ENCODE data around the gene RALGPS2.
"Not testable (repeated sequence)": the region's sequence is repeated elsewhere in the genome, so short reads cannot be mapped to it uniquely, and the experiment has no call there.

The RALGPS2 gene

GRCh38 chr1:178784131-178784536 is 59.1 kb downstream of the RALGPS2 start:
- no peak for DNase-seq

- no peak for DNase-seq
Measured at GRCh38 chr1:178792394-178792793, 67.3 kb downstream of the RALGPS2 start.

GRCh38 chr1:178796013-178796412 is 71.0 kb downstream of the RALGPS2 start:
- DNase-seq = no peak

GRCh38 chr1:178797590-178797989 is 72.5 kb downstream of the RALGPS2 start:
- DNase-seq = no peak

- DNase-seq = no peak
Measured at GRCh38 chr1:178798232-178798861, 73.3 kb downstream of the RALGPS2 start.

- no peak for DNase-seq
Measured at GRCh38 chr1:178802873-178803272, 77.8 kb downstream of the RALGPS2 start.

GRCh38 chr1:178806665-178807300 is 81.7 kb downstream of the RALGPS2 start:
- DNase-seq = no peak

- DNase-seq = no peak
Measured at GRCh38 chr1:178808529-178808928, 83.5 kb downstream of the RALGPS2 start.

- DNase-seq = no peak
Measured at GRCh38 chr1:178810585-178810984, 85.5 kb downstream of the RALGPS2 start.

GRCh38 chr1:178818416-178818815 is 93.4 kb downstream of the RALGPS2 start:
- no peak for DNase-seq

- no peak for DNase-seq
Measured at GRCh38 chr1:178819123-178819522, 94.1 kb downstream of the RALGPS2 start.

GRCh38 chr1:178821134-178821866 is 96.3 kb downstream of the RALGPS2 start:
- DNase-seq = no peak

- no peak for DNase-seq
Measured at GRCh38 chr1:178825167-178825566, 100.1 kb downstream of the RALGPS2 start.

GRCh38 chr1:178844436-178844835 is 119.4 kb downstream of the RALGPS2 start:
- DNase-seq = no peak

GRCh38 chr1:178846306-178846705 is 121.3 kb downstream of the RALGPS2 start:
- DNase-seq = no peak

- DNase-seq = no peak
Measured at GRCh38 chr1:178847396-178847849, 122.4 kb downstream of the RALGPS2 start.

GRCh38 chr1:178847919-178848318 is 122.9 kb downstream of the RALGPS2 start:
- DNase-seq = not testable (repeated sequence)

- DNase-seq = no peak
Measured at GRCh38 chr1:178849918-178850317, 124.9 kb downstream of the RALGPS2 start.

GRCh38 chr1:178857126-178857525 is 132.1 kb downstream of the RALGPS2 start:
- no peak for DNase-seq

GRCh38 chr1:178862416-178862815 is 137.4 kb downstream of the RALGPS2 start:
- DNase-seq = no peak

GRCh38 chr1:178862864-178863263 is 137.8 kb downstream of the RALGPS2 start:
- DNase-seq = no peak

GRCh38 chr1:178864326-178864725 is 139.3 kb downstream of the RALGPS2 start:
- DNase-seq = no peak

GRCh38 chr1:178867670-178868069 is 142.6 kb downstream of the RALGPS2 start:
- no peak for DNase-seq

GRCh38 chr1:178868706-178869105 is 143.7 kb downstream of the RALGPS2 start:
- DNase-seq = no peak

Measured in NCI-H510A (cell line).